HG03097 (cell line): ENCODE data around the gene VIL1.
A peak's percentile ranks its signal among the peaks of the same experiment; 100 is the strongest.

Experiments
- ATAC-seq: cut with Tn5 transposase; IDR thresholded peaks from one replicate; pipeline ENCODE4 v1.9.1; 2021; ENCODE audit not compliant: unreplicated experiment, low FRiP score

Gene VIL1

GRCh38 chr2:218394298-218395089, 24.4 kb upstream of the VIL1 start:
- no peak for ATAC-seq

GRCh38 chr2:218395090-218395444, 23.9 kb upstream of the VIL1 start:
- ATAC-seq: no peak

- no peak for ATAC-seq
These were observed 23.5 kb upstream of the VIL1 start for GRCh38 chr2:218395456-218395825.

- ATAC-seq: peak; percentile 45
These were observed 22.9 kb upstream of the VIL1 start for GRCh38 chr2:218395826-218396687.

GRCh38 chr2:218396688-218397462, 22.0 kb upstream of the VIL1 start:
- ATAC-seq: no peak

- no peak for ATAC-seq
These were observed 21.5 kb upstream of the VIL1 start for GRCh38 chr2:218397463-218397819.

GRCh38 chr2:218397820-218398436, 21.0 kb upstream of the VIL1 start:
- ATAC-seq: no peak

- ATAC-seq: no peak
These were observed 20.2 kb upstream of the VIL1 start for GRCh38 chr2:218398437-218399390.

- ATAC-seq: peak; percentile 35
These were observed 19.3 kb upstream of the VIL1 start, which contains the start of gene CTDSP1 for GRCh38 chr2:218399391-218400166. TSS of gene CTDSP1 (plus strand) at chr2:218399868. CDS start at chr2:218400091, 223 bp downstream.

- ATAC-seq: no peak
These were observed 18.6 kb upstream of the VIL1 start for GRCh38 chr2:218400167-218400929.

GRCh38 chr2:218400930-218401881, 17.7 kb upstream of the VIL1 start:
- ATAC-seq: no peak

- no peak for ATAC-seq
These were observed 17.0 kb upstream of the VIL1 start for GRCh38 chr2:218401890-218402289.

GRCh38 chr2:218402491-218402901, 16.4 kb upstream of the VIL1 start:
- ATAC-seq: no peak

GRCh38 chr2:218402911-218403411, 16.0 kb upstream of the VIL1 start:
- ATAC-seq: no peak

GRCh38 chr2:218403810-218404209, 15.1 kb upstream of the VIL1 start:
- no peak for ATAC-seq

- no peak for ATAC-seq
These were observed 14.4 kb upstream of the VIL1 start for GRCh38 chr2:218404351-218405085.
